GM20431 (cell line): Measurements from ENCODE around the gene RFPL2.
"Not testable (repeated sequence)": the region's sequence is repeated elsewhere in the genome, so short reads cannot be mapped to it uniquely, and the experiment has no call there.

Experiments
- in situ Hi-C: fragments of 300-500 bp; cut with MseI, MboI; formaldehyde crosslinking; loops from one replicate; pipeline ENCODE4 v1.15.0; 2020; ENCODE audit warnings: low sequenced_read_pairs; ENCODE audit not compliant: unreplicated experiment

Gene RFPL2

GRCh38 chr22:32175683-32176644 is 28.9 kb downstream of the RFPL2 start:
- in situ Hi-C loops = no loop called here

DNA sequence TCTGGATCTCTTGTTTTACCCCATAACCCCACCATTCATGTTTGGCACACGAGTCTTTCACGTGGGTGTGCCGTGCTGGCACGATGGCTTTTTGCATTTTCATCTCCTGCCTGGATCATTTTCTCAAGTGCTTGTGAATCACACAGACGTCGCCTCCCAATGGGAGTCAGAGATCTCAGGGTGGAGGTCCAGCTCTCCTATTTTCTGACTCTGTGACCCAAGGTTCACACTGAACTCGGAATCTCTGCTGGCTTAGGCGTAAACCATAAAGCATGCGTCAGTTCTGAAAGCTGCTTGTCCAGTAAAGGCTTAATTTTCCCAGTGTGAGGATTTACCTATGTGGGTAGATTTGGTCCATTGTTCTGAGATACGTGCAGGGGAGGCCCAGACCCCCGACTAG is 29.8 kb downstream of the RFPL2 start:
- in situ Hi-C loops = no loop called here

DNA sequence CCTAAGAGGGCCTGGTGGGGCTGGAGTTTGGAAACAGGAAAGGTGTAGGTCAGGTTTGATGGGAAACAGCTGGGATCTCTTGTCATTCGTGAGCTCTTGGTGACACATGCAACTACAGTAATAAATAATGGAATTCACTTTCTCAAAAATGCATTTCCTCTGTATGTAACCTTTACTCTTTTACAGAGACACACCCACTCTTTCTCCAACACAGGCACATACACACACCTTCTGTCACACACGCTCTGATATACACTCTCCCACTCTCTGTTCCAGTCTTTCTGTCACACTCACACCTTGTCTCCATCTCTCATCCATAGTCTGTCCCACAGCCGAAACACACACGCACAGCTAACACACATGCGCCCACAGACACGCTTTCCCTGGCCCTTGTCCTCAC is 39.2 kb downstream of the RFPL2 start:
- in situ Hi-C loops = no loop called here

GRCh38 chr22:32164075-32164860 is 40.6 kb downstream of the RFPL2 start:
- in situ Hi-C loops = no loop called here

GRCh38 chr22:32160411-32160810 is 44.5 kb downstream of the RFPL2 start:
- in situ Hi-C loops = not testable (repeated sequence)

GRCh38 chr22:32158712-32159533 is 46.0 kb downstream of the RFPL2 start, which contains the start of gene C22orf42:
C22orf42 (minus strand) TSS chr22:32159303; CDS start chr22:32159215, 88 bp downstream.
- in situ Hi-C loops = no loop called here

- in situ Hi-C loops = not testable (repeated sequence)
Observed at GRCh38 chr22:32157632-32158031, 47.2 kb downstream of the RFPL2 start.

DNA sequence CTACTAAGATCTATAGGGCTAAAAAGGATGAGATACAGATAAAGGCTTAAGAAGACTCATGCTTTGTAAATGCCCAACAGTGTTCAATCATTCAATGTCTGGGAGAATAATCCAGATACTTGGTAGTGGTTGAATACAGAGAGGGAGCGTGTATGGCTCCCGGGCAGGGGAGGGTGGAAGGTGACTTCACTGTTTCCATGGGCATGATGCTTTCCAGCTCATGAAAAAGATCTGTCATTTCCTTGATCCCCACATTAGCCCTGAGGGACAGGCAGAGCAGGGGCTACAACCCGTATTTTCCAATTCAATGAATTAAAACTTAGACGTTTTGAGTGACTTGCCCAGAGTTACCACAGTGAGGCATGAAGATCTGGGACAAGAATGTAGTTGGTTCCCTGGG is 50.1 kb downstream of the RFPL2 start:
- in situ Hi-C loops = not testable (repeated sequence)

GRCh38 chr22:32151641-32152040 is 53.2 kb downstream of the RFPL2 start:
- in situ Hi-C loops = not testable (repeated sequence)

- in situ Hi-C loops = not testable (repeated sequence)
Observed at GRCh38 chr22:32150647-32151046, 54.2 kb downstream of the RFPL2 start.

GRCh38 chr22:32148372-32148771 is 56.5 kb downstream of the RFPL2 start:
- in situ Hi-C loops = not testable (repeated sequence)

GRCh38 chr22:32147128-32147527 is 57.7 kb downstream of the RFPL2 start:
- in situ Hi-C loops = not testable (repeated sequence)

DNA sequence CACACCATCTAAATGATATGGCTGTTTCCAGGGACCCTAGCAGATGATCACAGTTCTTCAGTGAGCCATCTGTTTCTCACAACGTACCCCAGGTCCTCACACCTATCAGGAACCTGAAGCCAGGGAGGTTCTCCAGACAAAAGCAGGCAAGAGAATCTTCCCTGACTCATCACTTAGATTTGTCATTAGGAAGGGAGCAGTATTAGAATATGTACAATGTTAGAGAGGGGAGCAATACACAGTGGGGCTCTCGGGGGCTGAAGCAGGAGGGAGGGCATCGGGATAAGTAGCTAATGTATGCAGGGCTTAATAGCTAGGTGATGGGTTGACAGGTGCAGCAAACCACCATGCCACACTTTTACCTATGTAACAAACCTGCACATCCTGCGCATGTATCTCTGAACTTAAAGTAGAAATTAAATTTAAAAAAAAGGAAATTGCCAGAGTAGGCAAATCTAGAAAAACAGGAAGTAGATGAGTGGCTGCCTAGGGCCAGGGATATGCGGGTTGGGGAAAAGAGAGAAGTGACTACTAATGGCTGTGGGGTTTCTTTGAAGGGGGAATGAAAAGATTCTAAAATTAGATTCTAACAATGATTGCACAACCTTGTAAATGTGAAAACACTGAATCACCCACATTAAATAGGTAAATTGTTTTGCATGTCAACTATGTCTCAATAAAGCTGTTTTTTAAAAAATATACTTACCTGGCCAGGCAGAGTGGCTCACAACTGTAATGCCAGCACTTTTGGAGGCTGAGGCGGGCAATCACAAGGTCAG is 60.2 kb downstream of the RFPL2 start:
- in situ Hi-C loops = no loop called here

GRCh38 chr22:32142600-32142999 is 62.3 kb downstream of the RFPL2 start:
- in situ Hi-C loops = no loop called here

GRCh38 chr22:32140688-32141087 is 64.2 kb downstream of the RFPL2 start:
- in situ Hi-C loops = not testable (repeated sequence)
